HepG2 (cell line): ENCODE results near the gene SMARCA5. TPM values are rescaled to one million over a fixed set of nuclear protein-coding genes. Genes with fewer than 3 reads are reported as not detected.

Experiments
- ATAC-seq: fragments of 200-7000 bp; cut with Tn5 transposase; 3 replicates; pipeline ENCODE4 v1.9.1; 2020; ENCODE audit warnings: mild to moderate bottlenecking, moderate library complexity
- BruUV-seq: library from RNA; stranded (reverse); fragments of 400-500 nt; replicated peaks from 2 replicates; lab custom pipeline; 2021; lab: Mats Ljungman, UMichigan
- CTCF ChIA-PET: fragments of 300-600 bp; formaldehyde crosslinking; extraction: SDS; loops from one replicate; lab custom pipeline; 2021; ENCODE audit warnings: low total read pairs, inconsistent platforms, low intra/inter-chr PET ratio; lab: Yijun Ruan, JAX
- POLR2A ChIA-PET: fragments of 350-600 bp; sonication (Branson Sonifier 250); formaldehyde crosslinking; loops from one replicate; lab custom pipeline; 2020; ENCODE audit warnings: antibody characterized with exemption, inconsistent platforms; lab: Yijun Ruan, JAX
- DNase-seq: peaks from one replicate; pipeline ENCODE4 v3.0.0-alpha.2; 2015; ENCODE audit warnings: low spot score
- FAIRE-seq: peaks from 3 replicates; lab custom pipeline; 2011; peaks lifted over from hg19 to GRCh38; lab: Jason Lieb, UNC
- H2AFZ ChIP-seq: one replicate; pipeline ENCODE4 v1.6.1; 2011; ENCODE audit warnings: low read length, inconsistent platforms
- H3K27ac ChIP-seq: fragments of 300-600 bp; 3 replicates; pipeline ENCODE4 v1.8.0; 2011; ENCODE audit warnings: mixed run types, mild to moderate bottlenecking, mixed read lengths, low read length, inconsistent platforms; ENCODE audit not compliant: insufficient read depth; ENCODE audit errors: extremely low read length
- H3K27me3 ChIP-seq, 2 experiments: fragments of 200-600 bp in 1 of 2; 2 replicates in 1 of 2; 3 replicates in 1 of 2; pipeline versions ENCODE4 v1.6.0 to v1.8.0; 2011; ENCODE audit warnings: low read length in 2 of 2, mild to moderate bottlenecking in 2 of 2, moderate library complexity in 2 of 2, inconsistent platforms in 1 of 2; ENCODE audit not compliant: insufficient read depth in 2 of 2, control insufficient read depth in 1 of 2
- H3K36me3 ChIP-seq, 2 experiments: fragments of 200-600 bp in 1 of 2; replicated peaks in 1 of 2; 2 replicates in 1 of 2; 3 replicates in 1 of 2; pipeline versions ENCODE4 v1.5.1 to v1.8.0; 2011; ENCODE audit warnings: low read length in 2 of 2, inconsistent platforms in 1 of 2; ENCODE audit not compliant: insufficient read depth in 2 of 2, control insufficient read depth in 1 of 2
- H3K4me1 ChIP-seq: 2 replicates; pipeline ENCODE4 v1.5.1; 2012; ENCODE audit warnings: low read length, inconsistent platforms; ENCODE audit not compliant: insufficient read depth
- H3K4me2 ChIP-seq: 2 replicates; pipeline ENCODE4 v1.6.0; 2011; ENCODE audit warnings: low read depth, low read length, inconsistent platforms
- H3K4me3 ChIP-seq, 3 experiments: fragments of 200-600 bp in 1 of 3; sonication (generic), shearing (Covaris generic) in 1 of 3; replicated peaks in 1 of 3; 2 replicates each; pipeline ENCODE4 v1.5.1; 2011 to 2016; ENCODE audit warnings: low read length in 3 of 3, inconsistent platforms in 2 of 3, low read depth in 2 of 3, mild to moderate bottlenecking in 2 of 3, control low read depth in 1 of 3, mixed read lengths in 1 of 3; ENCODE audit not compliant: insufficient read depth in 1 of 3
- H3K79me2 ChIP-seq: one replicate; pipeline ENCODE4 v1.6.1; 2011; ENCODE audit warnings: low read length, inconsistent platforms; ENCODE audit not compliant: insufficient read depth
- H3K9ac ChIP-seq: 2 replicates; pipeline ENCODE4 v1.6.0; 2011; ENCODE audit warnings: mild to moderate bottlenecking, low read depth, low read length, inconsistent platforms; ENCODE audit not compliant: insufficient read depth
- H3K9me3 ChIP-seq: 2 replicates; pipeline ENCODE4 v1.5.1; 2012; ENCODE audit warnings: mild to moderate bottlenecking, low read length
- H4K20me1 ChIP-seq: 2 replicates; pipeline ENCODE4 v1.6.0; 2011; ENCODE audit warnings: inconsistent platforms, mild to moderate bottlenecking, low read length, moderate library complexity; ENCODE audit not compliant: insufficient read depth
- HNRNPL ChIP-seq: fragments of 200-400 bp; formaldehyde crosslinking; IDR thresholded peaks from 2 replicates; pipeline ENCODE4 v1.6.1; 2017; ENCODE audit warnings: mild to moderate bottlenecking, low read depth, low read length
- HOXA7 ChIP-seq: sonication (generic); formaldehyde crosslinking; IDR thresholded peaks from 2 replicates; pipeline ENCODE4 v1.8.1; 2022; ENCODE audit warnings: mild to moderate bottlenecking, missing genetic modification reagents, moderate library complexity
- ZFYVE20 ChIP-seq: sonication (generic); formaldehyde crosslinking; IDR thresholded peaks from 2 replicates; pipeline ENCODE4 v1.8.0; 2023; ENCODE audit warnings: low read depth, mild to moderate bottlenecking, moderate library complexity, missing genetic modification reagents, borderline replicate concordance
- ZSCAN29 ChIP-seq: sonication (generic); formaldehyde crosslinking; conservative IDR thresholded peaks from 2 replicates; pipeline ENCODE4 v1.4.0; 2020; ENCODE audit warnings: mild to moderate bottlenecking, missing genetic modification reagents
- WGBS: methylation state at CpG from one replicate; pipeline ENCODE4 v1.1.6; 2017; ENCODE audit warnings: low lambda C conversion rate; 5-methylcytosine and 5-hydroxymethylcytosine counted together
- in situ Hi-C: cut with HindIII; loops from 2 replicates; pipeline ENCODE4 v1.10.0; 2017; ENCODE audit warnings: low pct_unique_long_range_greater_than_20kb; ENCODE audit not compliant: extremely low pct_ligation_motif_present
- intact Hi-C: fragments of 100-400 bp; cut with micrococcal nuclease; formaldehyde crosslinking; loops from one replicate; pipeline ENCODE4 v1.10.0; 2022; ENCODE audit not compliant: unreplicated experiment
- polyA plus RNA-seq, 8 experiments: library from polyadenylated mRNA; depleted of rRNA in 3 of 8; stranded (reverse) in 7 of 8; unstranded in 1 of 8; fragments of >200 nt; fragmentation: Illumina TruSeq in 4 of 8; extraction: Trizol in 4 of 8; gene quantifications; 2 replicates each; pipeline versions ENCODE4 v1.2.1 to v1.2.3, GENCODE V29; 2011 to 2016; ENCODE audit warnings: low read depth in 4 of 8, missing spikeins in 1 of 8, mixed read lengths in 1 of 8; ENCODE audit not compliant: insufficient read depth in 1 of 8
- total RNA-seq, 5 experiments: library from RNA; depleted of rRNA; stranded (reverse); fragments of >200 nt; fragmentation: Illumina TruSeq; extraction: Trizol; gene quantifications; 2 replicates each; pipeline ENCODE4 v1.2.3, GENCODE V29; 2016; ENCODE audit warnings: low read depth in 1 of 5
- TF ChIP-seq, protein P1 (sequence below): sonication (generic); formaldehyde crosslinking; IDR thresholded peaks from one replicate; pipeline ENCODE4 v1.5.1; 2020; ENCODE audit warnings: mild to moderate bottlenecking, missing genetic modification reagents; ENCODE audit errors: not compliant biosample characterization
- TF ChIP-seq, protein P2 (sequence below): sonication (generic); formaldehyde crosslinking; IDR thresholded peaks from 2 replicates; pipeline ENCODE4 v1.4.0; 2020; ENCODE audit warnings: missing genetic modification reagents

SMARCA5 gene
- total and polyA plus RNA-seq, 2 of the 13 experiments (the other 11 are each of a cell fraction or from before 2014, with no cell fraction given), result 7.0 to 37.5 TPM

DNA sequence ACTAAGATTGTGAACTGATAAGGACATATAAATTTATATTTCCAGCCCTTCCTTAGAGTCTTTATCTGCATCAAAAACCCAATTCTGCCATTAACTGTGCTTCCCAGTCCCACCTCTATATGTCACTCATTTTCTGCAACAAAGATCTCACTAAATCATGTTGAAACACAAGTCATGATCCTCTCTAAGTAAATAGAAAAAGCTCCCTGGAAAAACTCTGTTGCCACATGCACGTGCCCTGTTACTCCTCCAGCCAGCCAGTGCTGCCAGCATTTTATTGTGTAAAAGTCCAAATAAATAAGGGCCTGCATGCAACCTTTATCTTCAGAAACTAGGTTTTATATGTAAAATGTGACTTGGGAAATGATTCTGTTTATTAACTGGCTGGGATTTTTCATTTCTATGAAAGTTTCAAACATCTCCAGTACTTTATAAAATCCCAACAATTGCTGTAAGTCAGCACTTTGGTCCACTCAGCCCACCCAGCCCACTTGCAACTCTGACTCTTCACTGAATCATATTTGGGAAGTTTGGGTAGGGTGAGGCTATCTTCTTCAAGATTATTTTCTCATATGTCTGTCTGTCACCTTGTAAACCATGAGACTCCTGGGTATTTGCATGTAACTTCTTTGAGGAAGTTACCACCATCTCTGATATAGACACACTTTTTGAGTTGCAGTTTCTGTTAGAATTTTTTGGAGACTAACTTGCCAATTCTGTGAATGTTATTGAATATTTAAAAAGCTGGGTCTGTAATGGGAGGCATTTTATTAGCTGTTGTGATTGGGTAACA lies 40.0 kb upstream of the SMARCA5 start:
- peaks cover 1 to 16% of the 10 kb centered on the region in 2 experiments; a peak in 3 of 5 replicates for H3K36me3 ChIP-seq
- H4K20me1 ChIP-seq, result no peaks in the 10 kb centered on the region
- no TSS peak for BruUV-seq
- in situ Hi-C loops, result no loop called here
- WGBS, result 80% methylated on average over 1 of the region's 1 CpG
- H3K27ac ChIP-seq, result no peak overlapping the region
- no peaks in the 10 kb centered on the region for H3K9me3 ChIP-seq
- H3K9ac ChIP-seq, result no peak overlapping the region
- ChIA-PET POLR2A (no interaction called here), CTCF (no interaction called here)
- intact Hi-C loops, result no loop called here
- TF ChIP-seq ZSCAN29 (no peak), ZFYVE20 (CRISPR knock-in tag) (no peak), HOXA7 (CRISPR knock-in tag) (no peak), HNRNPL (no peak)
- TF ChIP-seq, protein P1, sequence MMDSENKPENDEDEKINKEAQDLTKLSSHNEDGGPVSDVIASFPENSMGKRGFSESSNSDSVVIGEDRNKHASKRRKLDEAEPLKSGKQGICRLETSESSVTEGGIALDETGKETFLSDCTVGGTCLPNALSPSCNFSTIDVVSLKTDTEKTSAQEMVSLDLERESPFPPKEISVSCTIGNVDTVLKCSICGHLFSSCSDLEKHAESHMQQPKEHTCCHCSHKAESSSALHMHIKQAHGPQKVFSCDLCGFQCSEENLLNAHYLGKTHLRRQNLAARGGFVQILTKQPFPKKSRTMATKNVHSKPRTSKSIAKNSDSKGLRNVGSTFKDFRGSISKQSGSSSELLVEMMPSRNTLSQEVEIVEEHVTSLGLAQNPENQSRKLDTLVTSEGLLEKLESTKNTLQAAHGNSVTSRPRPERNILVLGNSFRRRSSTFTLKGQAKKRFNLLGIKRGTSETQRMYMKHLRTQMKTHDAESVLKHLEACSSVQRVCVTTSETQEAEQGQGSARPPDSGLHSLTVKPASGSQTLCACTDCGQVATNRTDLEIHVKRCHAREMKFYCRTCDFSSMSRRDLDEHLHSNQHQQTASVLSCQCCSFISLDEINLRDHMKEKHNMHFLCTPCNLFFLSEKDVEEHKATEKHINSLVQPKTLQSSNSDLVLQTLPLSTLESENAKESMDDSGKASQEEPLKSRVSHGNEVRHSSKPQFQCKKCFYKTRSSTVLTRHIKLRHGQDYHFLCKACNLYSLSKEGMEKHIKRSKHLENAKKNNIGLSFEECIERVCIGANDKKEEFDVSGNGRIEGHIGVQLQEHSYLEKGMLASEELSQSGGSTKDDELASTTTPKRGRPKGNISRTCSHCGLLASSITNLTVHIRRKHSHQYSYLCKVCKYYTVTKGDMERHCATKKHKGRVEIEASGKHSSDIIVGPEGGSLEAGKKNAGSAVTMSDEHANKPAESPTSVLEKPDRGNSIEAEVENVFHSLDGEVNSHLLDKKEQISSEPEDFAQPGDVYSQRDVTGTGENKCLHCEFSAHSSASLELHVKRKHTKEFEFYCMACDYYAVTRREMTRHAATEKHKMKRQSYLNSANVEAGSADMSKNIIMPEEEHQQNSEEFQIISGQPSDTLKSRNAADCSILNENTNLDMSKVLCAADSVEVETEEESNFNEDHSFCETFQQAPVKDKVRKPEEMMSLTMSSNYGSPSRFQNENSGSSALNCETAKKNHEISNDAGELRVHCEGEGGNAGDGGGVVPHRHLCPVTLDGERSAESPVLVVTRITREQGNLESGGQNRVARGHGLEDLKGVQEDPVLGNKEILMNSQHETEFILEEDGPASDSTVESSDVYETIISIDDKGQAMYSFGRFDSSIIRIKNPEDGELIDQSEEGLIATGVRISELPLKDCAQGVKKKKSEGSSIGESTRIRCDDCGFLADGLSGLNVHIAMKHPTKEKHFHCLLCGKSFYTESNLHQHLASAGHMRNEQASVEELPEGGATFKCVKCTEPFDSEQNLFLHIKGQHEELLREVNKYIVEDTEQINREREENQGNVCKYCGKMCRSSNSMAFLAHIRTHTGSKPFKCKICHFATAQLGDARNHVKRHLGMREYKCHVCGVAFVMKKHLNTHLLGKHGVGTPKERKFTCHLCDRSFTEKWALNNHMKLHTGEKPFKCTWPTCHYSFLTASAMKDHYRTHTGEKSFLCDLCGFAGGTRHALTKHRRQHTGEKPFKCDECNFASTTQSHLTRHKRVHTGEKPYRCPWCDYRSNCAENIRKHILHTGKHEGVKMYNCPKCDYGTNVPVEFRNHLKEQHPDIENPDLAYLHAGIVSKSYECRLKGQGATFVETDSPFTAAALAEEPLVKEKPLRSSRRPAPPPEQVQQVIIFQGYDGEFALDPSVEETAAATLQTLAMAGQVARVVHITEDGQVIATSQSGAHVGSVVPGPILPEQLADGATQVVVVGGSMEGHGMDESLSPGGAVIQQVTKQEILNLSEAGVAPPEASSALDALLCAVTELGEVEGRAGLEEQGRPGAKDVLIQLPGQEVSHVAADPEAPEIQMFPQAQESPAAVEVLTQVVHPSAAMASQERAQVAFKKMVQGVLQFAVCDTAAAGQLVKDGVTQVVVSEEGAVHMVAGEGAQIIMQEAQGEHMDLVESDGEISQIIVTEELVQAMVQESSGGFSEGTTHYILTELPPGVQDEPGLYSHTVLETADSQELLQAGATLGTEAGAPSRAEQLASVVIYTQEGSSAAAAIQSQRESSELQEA (CRISPR knock-in tag), result no peak
- TF ChIP-seq, protein P2, sequence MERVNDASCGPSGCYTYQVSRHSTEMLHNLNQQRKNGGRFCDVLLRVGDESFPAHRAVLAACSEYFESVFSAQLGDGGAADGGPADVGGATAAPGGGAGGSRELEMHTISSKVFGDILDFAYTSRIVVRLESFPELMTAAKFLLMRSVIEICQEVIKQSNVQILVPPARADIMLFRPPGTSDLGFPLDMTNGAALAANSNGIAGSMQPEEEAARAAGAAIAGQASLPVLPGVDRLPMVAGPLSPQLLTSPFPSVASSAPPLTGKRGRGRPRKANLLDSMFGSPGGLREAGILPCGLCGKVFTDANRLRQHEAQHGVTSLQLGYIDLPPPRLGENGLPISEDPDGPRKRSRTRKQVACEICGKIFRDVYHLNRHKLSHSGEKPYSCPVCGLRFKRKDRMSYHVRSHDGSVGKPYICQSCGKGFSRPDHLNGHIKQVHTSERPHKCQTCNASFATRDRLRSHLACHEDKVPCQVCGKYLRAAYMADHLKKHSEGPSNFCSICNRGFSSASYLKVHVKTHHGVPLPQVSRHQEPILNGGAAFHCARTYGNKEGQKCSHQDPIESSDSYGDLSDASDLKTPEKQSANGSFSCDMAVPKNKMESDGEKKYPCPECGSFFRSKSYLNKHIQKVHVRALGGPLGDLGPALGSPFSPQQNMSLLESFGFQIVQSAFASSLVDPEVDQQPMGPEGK, result no peak
- no peaks in the 10 kb centered on the region for H3K27me3 ChIP-seq
- DNase-seq, result peak; percentile 17
- no peak; the same call in 2 of the 3 replicates for ATAC-seq
- FAIRE-seq, result no peak
- H3K4me1 ChIP-seq, result no peaks in the 10 kb centered on the region
- H3K79me2 ChIP-seq, result no peaks in the 10 kb centered on the region
- H3K4me2 ChIP-seq, result no peak overlapping the region
- no peak overlapping the region for H3K4me3 ChIP-seq
- no peak overlapping the region for H2AFZ ChIP-seq
